DOHH2 (cell line): ENCODE measurements around the gene NCAPD2.

Experiments used
- H3F3A ChIP-seq: fragments of 200-600 bp; sonication (generic), shearing (Covaris generic); 2 replicates; pipeline ENCODE4 v1.6.0; 2016; ENCODE audit warnings: antibody characterized with exemption, mild to moderate bottlenecking; ENCODE audit not compliant: control insufficient read depth, insufficient read depth
- H3K27ac ChIP-seq: fragments of 200-600 bp; sonication (generic); 2 replicates; pipeline ENCODE4 v1.5.1; 2014; ENCODE audit warnings: low read depth, mild to moderate bottlenecking, low read length, moderate library complexity
- H3K27me3 ChIP-seq: fragments of 200-600 bp; sonication (generic); 2 replicates; pipeline ENCODE4 v1.6.1; 2014; ENCODE audit warnings: mild to moderate bottlenecking, low read length, mixed read lengths; ENCODE audit not compliant: control insufficient read depth
- H3K36me3 ChIP-seq: fragments of 200-600 bp; sonication (generic); 2 replicates; pipeline ENCODE4 v1.6.1; 2014; ENCODE audit warnings: mild to moderate bottlenecking, low read length, moderate library complexity, mixed read lengths; ENCODE audit not compliant: control insufficient read depth
- H3K4me1 ChIP-seq: fragments of 200-600 bp; sonication (generic); 2 replicates; pipeline ENCODE4 v1.6.1; 2014; ENCODE audit warnings: mild to moderate bottlenecking, low read length, mixed read lengths; ENCODE audit not compliant: control insufficient read depth
- H3K4me2 ChIP-seq: fragments of 200-600 bp; sonication (generic); 2 replicates; pipeline ENCODE4 v1.6.0; 2014; ENCODE audit warnings: mild to moderate bottlenecking, low read length, moderate library complexity
- H3K4me3 ChIP-seq: fragments of 200-600 bp; sonication (generic); 2 replicates; pipeline ENCODE4 v1.5.1; 2014; ENCODE audit warnings: mild to moderate bottlenecking, low read length, mixed read lengths
- H3K79me2 ChIP-seq: fragments of 200-600 bp; sonication (generic); 2 replicates; pipeline ENCODE4 v1.6.1; 2014; ENCODE audit warnings: mild to moderate bottlenecking, low read length, mixed read lengths; ENCODE audit not compliant: control insufficient read depth
- H3K9me2 ChIP-seq: fragments of 200-600 bp; sonication (generic); replicated peaks from 2 replicates; pipeline ENCODE4 v1.6.1; 2014; ENCODE audit warnings: mild to moderate bottlenecking, low read length, mixed read lengths; ENCODE audit not compliant: control insufficient read depth
- H3K9me3 ChIP-seq: fragments of 200-600 bp; sonication (generic); 2 replicates; pipeline ENCODE4 v1.6.1; 2014; ENCODE audit warnings: antibody characterized with exemption, low read length, mixed read lengths; ENCODE audit not compliant: control insufficient read depth, insufficient read depth
- H4K20me1 ChIP-seq: fragments of 200-600 bp; sonication (generic); 2 replicates; pipeline ENCODE4 v1.6.0; 2014; ENCODE audit warnings: low read depth, mild to moderate bottlenecking, antibody characterized with exemption, low read length, moderate library complexity; ENCODE audit not compliant: control insufficient read depth, insufficient read depth
- CTCF ChIP-seq: fragments of 200-600 bp; sonication (generic); IDR thresholded peaks from one replicate; pipeline ENCODE4 v1.5.1; 2014; ENCODE audit warnings: antibody characterized with exemption, mild to moderate bottlenecking, low read depth, low read length; ENCODE audit not compliant: poor library complexity, severe bottlenecking
- EZH2phosphoT487 ChIP-seq: fragments of 200-600 bp; sonication (generic); IDR thresholded peaks from 2 replicates; pipeline ENCODE4 v1.6.1; 2017; ENCODE audit warnings: borderline replicate concordance, mild to moderate bottlenecking, antibody characterized with exemption, low read length, moderate library complexity, mixed read lengths

NCAPD2 gene

GRCh38 chr12:6539707-6540134 lies 45.8 kb downstream of the NCAPD2 start:
- Histone ChIP-seq H3K79me2 (peaks cover 22% of the 10 kb centered on the region), H3K9me2 (no peaks in the 10 kb centered on the region), H3K27ac (peak overlapping the region; percentile 97; the same call in 1 of the 2 replicates), H3K4me2 (no peak overlapping the region), H3K36me3 (peaks cover 81% of the 10 kb centered on the region), H3K4me1 (peaks cover 54% of the 10 kb centered on the region), H3K4me3 (no peak overlapping the region), H3K9me3 (no peaks in the 10 kb centered on the region), H3F3A (peaks cover 56% of the 10 kb centered on the region), H3K27me3 (no peaks in the 10 kb centered on the region), H4K20me1 (peaks cover 13% of the 10 kb centered on the region)
- TF ChIP-seq CTCF (no peak), EZH2phosphoT487 (no peak)

- Histone ChIP-seq H3K9me3 (no peaks in the 10 kb centered on the region), H3K27ac (no peak overlapping the region), H3K4me1 (peaks cover 54% of the 10 kb centered on the region), H3K4me2 (peak overlapping the region; percentile 17; the same call in 1 of the 2 replicates), H3K36me3 (peaks cover 75% of the 10 kb centered on the region), H3F3A (peaks cover 50% of the 10 kb centered on the region), H3K79me2 (peaks cover 16% of the 10 kb centered on the region), H4K20me1 (peaks cover 12% of the 10 kb centered on the region), H3K4me3 (0 out of 2 replicates have a peak overlapping the region, but pooled peaks have one; percentile 2), H3K9me2 (no peaks in the 10 kb centered on the region), H3K27me3 (no peaks in the 10 kb centered on the region)
- TF ChIP-seq EZH2phosphoT487 (no peak), CTCF (no peak)
These were observed 46.4 kb downstream of the NCAPD2 start for GRCh38 chr12:6540181-6540877.

GRCh38 chr12:6541371-6542165 lies 47.7 kb downstream of the NCAPD2 start:
- no peaks in the 10 kb centered on the region for H3K9me2 ChIP-seq
- H4K20me1 ChIP-seq = peaks cover 1% of the 10 kb centered on the region; the same call in 1 of the 2 replicates
- peaks cover 37% of the 10 kb centered on the region for H3F3A ChIP-seq
- TF ChIP-seq CTCF = no peak
- TF ChIP-seq EZH2phosphoT487 = no peak
- H3K4me1 ChIP-seq = peaks cover 44% of the 10 kb centered on the region
- peaks cover 69% of the 10 kb centered on the region for H3K36me3 ChIP-seq
- H3K9me3 ChIP-seq = no peaks in the 10 kb centered on the region
- no peak overlapping the region for H3K4me3 ChIP-seq
- H3K27me3 ChIP-seq = no peaks in the 10 kb centered on the region
- peaks cover 3% of the 10 kb centered on the region for H3K79me2 ChIP-seq
- H3K4me2 ChIP-seq = no peak overlapping the region; the same call in 1 of the 2 replicates
- H3K27ac ChIP-seq = no peak overlapping the region
